LNCaP clone FGC (cell line): Measurements from ENCODE around the gene EXOC4.

Experiments used
- DNase-seq: peaks from one replicate; pipeline ENCODE4 v3.0.0-alpha.2; 2011; ENCODE audit warnings: low read depth
- H3K4me3 ChIP-seq: 2 replicates; pipeline ENCODE4 v1.5.1; 2011; ENCODE audit warnings: mild to moderate bottlenecking, low read depth, low read length, control low read depth
- TF ChIP-seq, protein P1 (sequence below): IDR thresholded peaks from 2 replicates; pipeline ENCODE4 v1.5.1; 2012; ENCODE audit warnings: mild to moderate bottlenecking; ENCODE audit not compliant: control insufficient read depth, insufficient read depth; ENCODE audit errors: extremely low read depth

Gene EXOC4

DNA sequence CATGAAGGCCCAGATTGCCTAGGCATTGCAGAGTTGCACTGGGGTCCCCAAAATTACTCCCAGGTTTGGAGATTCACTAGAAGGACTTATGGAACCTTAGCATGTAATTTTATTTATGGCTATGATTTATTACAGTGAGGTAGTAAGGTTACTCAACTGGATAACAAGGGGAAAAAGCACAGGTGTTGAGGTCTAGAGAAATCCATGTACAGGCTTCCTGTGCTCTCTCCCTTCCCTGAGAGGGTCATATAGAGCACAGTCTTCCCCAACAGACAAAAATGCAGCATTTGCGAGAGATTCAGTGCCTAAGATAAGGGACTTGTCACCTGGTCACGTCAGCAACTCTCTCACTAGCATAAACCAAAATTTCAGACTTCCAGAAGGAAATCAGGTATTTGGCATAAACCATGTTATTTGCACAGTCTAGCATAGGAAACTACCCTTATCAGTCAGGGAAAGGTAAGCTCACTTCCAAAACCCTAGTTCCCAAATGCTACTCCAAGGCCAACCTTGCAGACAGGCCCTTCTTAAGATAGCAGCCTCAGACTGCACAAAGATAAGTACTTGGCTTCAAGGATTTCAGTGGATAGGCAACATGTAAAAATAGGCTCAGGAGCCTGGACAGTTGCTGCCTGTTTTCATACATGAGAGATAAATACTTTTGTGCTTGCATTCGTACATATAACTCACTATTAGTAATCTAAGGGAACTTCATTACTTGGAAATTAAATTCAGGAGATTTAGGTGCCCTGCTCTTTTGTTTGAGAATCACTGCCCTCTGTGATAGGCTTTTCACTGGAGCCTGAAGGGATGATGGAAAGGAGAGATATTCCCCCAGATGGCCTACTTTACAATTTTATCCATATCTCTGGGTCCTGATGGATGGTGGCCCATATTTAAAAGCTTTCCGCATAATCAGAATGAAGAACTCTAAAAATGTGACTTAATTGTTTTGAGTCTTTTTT, 495.8 kb downstream of the EXOC4 start:
- DNase-seq = no peak
- no peak overlapping the region for H3K4me3 ChIP-seq
- TF ChIP-seq, protein P1, sequence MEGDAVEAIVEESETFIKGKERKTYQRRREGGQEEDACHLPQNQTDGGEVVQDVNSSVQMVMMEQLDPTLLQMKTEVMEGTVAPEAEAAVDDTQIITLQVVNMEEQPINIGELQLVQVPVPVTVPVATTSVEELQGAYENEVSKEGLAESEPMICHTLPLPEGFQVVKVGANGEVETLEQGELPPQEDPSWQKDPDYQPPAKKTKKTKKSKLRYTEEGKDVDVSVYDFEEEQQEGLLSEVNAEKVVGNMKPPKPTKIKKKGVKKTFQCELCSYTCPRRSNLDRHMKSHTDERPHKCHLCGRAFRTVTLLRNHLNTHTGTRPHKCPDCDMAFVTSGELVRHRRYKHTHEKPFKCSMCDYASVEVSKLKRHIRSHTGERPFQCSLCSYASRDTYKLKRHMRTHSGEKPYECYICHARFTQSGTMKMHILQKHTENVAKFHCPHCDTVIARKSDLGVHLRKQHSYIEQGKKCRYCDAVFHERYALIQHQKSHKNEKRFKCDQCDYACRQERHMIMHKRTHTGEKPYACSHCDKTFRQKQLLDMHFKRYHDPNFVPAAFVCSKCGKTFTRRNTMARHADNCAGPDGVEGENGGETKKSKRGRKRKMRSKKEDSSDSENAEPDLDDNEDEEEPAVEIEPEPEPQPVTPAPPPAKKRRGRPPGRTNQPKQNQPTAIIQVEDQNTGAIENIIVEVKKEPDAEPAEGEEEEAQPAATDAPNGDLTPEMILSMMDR = no peak

DNA sequence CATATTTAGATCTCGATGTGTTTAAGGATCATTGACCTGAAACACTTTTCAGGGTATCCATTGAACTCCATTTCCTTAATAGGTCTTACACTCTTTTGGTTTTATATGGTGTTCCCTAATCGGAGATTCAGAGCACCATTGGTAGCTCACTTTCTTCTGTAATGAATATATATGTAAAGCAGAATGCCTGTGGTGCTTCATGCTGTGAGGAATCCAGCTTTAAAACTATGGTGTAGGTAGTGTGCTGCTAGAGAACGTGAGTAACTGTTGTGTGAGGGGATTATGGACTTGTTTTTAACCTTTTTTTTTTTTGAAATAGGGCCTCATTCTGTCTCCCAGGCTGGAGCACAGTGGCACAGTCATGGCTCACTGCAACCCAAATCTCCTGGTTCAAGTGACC, 497.4 kb downstream of the EXOC4 start:
- TF ChIP-seq, protein P1 = no peak
- H3K4me3 ChIP-seq = no peak overlapping the region
- no peak for DNase-seq

DNA sequence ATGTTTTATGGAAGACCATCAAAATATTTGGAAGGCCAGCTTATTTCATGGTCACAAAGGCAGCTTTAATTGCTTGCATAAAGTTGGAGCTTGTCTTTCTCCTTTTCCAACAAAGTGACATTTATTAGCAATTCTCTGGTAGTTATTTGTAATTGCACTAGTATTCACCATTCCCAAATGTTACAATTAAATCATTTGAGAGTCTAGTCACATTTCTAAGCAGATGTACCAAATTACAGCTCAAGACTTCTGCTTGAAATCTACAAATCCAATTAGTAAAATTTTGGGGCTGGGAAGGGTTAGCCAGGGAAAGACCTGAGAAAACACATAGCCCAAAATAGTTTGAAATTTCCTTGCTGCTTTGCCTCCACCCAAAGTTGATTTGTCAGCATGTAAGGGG, 498.2 kb downstream of the EXOC4 start:
- no peak for DNase-seq
- TF ChIP-seq, protein P1 = no peak
- H3K4me3 ChIP-seq = no peak overlapping the region

DNA sequence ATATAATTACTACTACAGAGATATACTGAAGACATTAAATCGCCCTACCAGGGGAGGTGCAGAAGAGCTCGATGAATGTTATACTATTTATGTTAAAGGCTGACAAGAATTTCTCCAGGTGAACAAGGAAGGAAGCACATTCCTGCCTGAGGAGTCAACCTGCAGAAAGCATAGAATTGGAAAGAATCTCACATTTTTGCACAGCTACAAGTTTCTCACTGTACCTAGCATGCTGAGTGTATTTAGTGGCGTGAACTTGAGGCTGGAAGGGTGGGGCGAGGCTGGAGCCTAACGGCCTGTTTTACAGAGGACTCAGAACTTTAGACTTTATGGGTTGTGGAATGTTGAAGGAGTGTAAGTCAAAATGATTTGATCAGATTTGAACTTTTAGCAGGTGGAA, 500.6 kb downstream of the EXOC4 start:
- TF ChIP-seq, protein P1 = no peak
- DNase-seq = no peak

DNA sequence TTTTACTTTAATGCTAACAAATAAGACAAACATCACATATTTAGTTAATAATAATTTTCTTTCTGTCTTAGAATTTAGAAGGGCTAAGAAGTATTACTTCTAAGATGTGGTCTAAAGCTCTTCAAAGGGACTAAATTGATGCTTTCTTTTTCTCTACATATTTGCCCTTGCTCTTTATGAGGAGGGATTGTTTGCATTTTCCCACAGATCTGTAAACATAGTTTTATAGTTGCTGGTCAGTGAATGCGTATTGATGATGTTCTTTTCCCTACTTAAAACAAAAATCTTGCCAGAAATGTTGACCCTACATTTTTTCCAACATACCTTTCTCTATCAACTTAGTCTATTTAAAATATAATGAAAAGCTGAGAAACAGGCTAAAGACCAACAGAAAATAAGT, 501.8 kb downstream of the EXOC4 start:
- TF ChIP-seq, protein P1 = no peak
- DNase-seq = no peak

More for the DNA sequence above, 500.6 kb downstream of the EXOC4 start:
- no peak overlapping the region for H3K4me3 ChIP-seq

DNA sequence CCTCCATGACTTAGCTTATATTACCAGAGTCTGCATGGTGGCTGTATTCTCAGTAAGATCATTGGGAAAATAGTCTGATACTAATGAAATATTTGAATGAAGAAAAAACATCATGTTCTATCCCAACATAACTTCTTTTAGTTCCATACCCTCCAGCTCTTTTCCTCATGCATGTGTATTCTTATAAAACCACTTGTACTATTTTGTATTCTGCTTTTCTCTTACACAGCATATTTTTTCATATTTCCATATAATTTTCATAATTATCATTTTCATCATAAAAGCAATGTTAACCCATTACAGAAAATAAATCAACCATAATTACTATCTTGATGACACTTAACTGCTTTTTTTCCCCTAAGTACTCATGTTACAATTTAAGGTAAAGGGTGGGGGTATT, 503.0 kb downstream of the EXOC4 start:
- no peak for DNase-seq
- TF ChIP-seq, protein P1 = no peak
- H3K4me3 ChIP-seq = no peak overlapping the region

More for the DNA sequence above, 501.8 kb downstream of the EXOC4 start:
- H3K4me3 ChIP-seq = no peak overlapping the region
